Measurements from ENCODE around the gene SRBD1. TPM values are rescaled to one million over a fixed set of nuclear protein-coding genes. Genes with fewer than 3 reads are reported as not detected.

The SRBD1 gene
- total and polyA plus RNA-seq, 4 donors: 4.0 to 22.2 (median 10.0) TPM

- no peak overlapping the region for H3K4me3 ChIP-seq (ENCODE audit: low read depth in 1 of 3, low read length in 3 of 3)
- 98% methylated on average over 5 of the region's 5 CpGs for WGBS
- no peak overlapping the region for H3K9ac ChIP-seq (ENCODE audit: low read depth in 1 of 2, low read length in 2 of 2)
- H3K27ac ChIP-seq (ENCODE audit: low read depth in 1 of 2, low read length in 2 of 2): no peak overlapping the region
- no peak for DNase-seq (ENCODE audit: low spot score)
- H3K27me3 ChIP-seq (ENCODE audit: control insufficient read depth in 4 of 4, insufficient read depth in 4 of 4, low read length in 3 of 4): no peaks in the 10 kb centered on the region
- TF ChIP-seq YY1 (IDR thresholded peaks at IDR 0.05) (no peak), ZBTB33 (IDR thresholded peaks at IDR 0.05) (no peak), FOXA1 (IDR thresholded peaks at IDR 0.05) (no peak), TAF1 (conservative IDR thresholded peaks at IDR 0.05) (no peak), HNF4A (conservative IDR thresholded peaks at IDR 0.05) (no peak), NR2F2 (IDR thresholded peaks at IDR 0.05) (no peak), RXRA (IDR thresholded peaks at IDR 0.05) (no peak), JUND (IDR thresholded peaks at IDR 0.05) (no peak), SP1 (IDR thresholded peaks at IDR 0.05) (no peak), FOXA2 (IDR thresholded peaks at IDR 0.05) (no peak), HNF4G (IDR thresholded peaks at IDR 0.05) (no peak), EGR1 (IDR thresholded peaks at IDR 0.05; ENCODE audit: low read depth in 2 of 2) (no peak), ATF3 (IDR thresholded peaks at IDR 0.05) (no peak)
- H3K4me1 ChIP-seq (ENCODE audit: control insufficient read depth in 4 of 4, insufficient read depth in 4 of 4, low read length in 3 of 4): no peaks in the 10 kb centered on the region
- no peaks in the 10 kb centered on the region for H3K36me3 ChIP-seq (ENCODE audit: control insufficient read depth in 4 of 4, insufficient read depth in 3 of 4, low read depth in 1 of 4, low read length in 3 of 4)
- no peaks in the 10 kb centered on the region for H3K9me3 ChIP-seq (ENCODE audit: control insufficient read depth in 4 of 4, low read length in 3 of 4)
Measured at GRCh38 chr2:45457211-45457945, 153.7 kb downstream of the SRBD1 start.

- H3K9ac ChIP-seq (ENCODE audit: low read depth in 1 of 2, low read length in 2 of 2): no peak overlapping the region
- no peak overlapping the region for H3K27ac ChIP-seq (ENCODE audit: low read depth in 1 of 2, low read length in 2 of 2)
- H3K4me3 ChIP-seq (ENCODE audit: low read depth in 1 of 3, low read length in 3 of 3): no peak overlapping the region
- no peak for TF ChIP-seq SP1 (IDR thresholded peaks at IDR 0.05)
- TF ChIP-seq NR2F2 (IDR thresholded peaks at IDR 0.05): peak; percentile 17
- no peaks in the 10 kb centered on the region for H3K9me3 ChIP-seq (ENCODE audit: control insufficient read depth in 4 of 4, low read length in 3 of 4)
- H3K27me3 ChIP-seq (ENCODE audit: control insufficient read depth in 4 of 4, insufficient read depth in 4 of 4, low read length in 3 of 4): no peaks in the 10 kb centered on the region
- no peaks in the 10 kb centered on the region for H3K4me1 ChIP-seq (ENCODE audit: control insufficient read depth in 4 of 4, insufficient read depth in 4 of 4, low read length in 3 of 4)
- no peak for DNase-seq (ENCODE audit: low spot score)
- 90% methylated on average over 4 of the region's 4 CpGs for WGBS
- H3K36me3 ChIP-seq (ENCODE audit: control insufficient read depth in 4 of 4, insufficient read depth in 3 of 4, low read depth in 1 of 4, low read length in 3 of 4): no peaks in the 10 kb centered on the region
Measured at GRCh38 chr2:45452866-45453265, 158.2 kb downstream of the SRBD1 start.

GRCh38 chr2:45450634-45451033 is 160.4 kb downstream of the SRBD1 start:
- Histone ChIP-seq H3K27ac (ENCODE audit: low read depth in 1 of 2, low read length in 2 of 2) (no peak overlapping the region), H3K9ac (ENCODE audit: low read depth in 1 of 2, low read length in 2 of 2) (no peak overlapping the region), H3K4me3 (ENCODE audit: low read depth in 1 of 3, low read length in 3 of 3) (no peak overlapping the region), H3K9me3 (ENCODE audit: control insufficient read depth in 4 of 4, low read length in 3 of 4) (no peaks in the 10 kb centered on the region), H3K36me3 (ENCODE audit: control insufficient read depth in 4 of 4, insufficient read depth in 3 of 4, low read depth in 1 of 4, low read length in 3 of 4) (no peaks in the 10 kb centered on the region), H3K27me3 (ENCODE audit: control insufficient read depth in 4 of 4, insufficient read depth in 4 of 4, low read length in 3 of 4) (no peaks in the 10 kb centered on the region), H3K4me1 (ENCODE audit: control insufficient read depth in 4 of 4, insufficient read depth in 4 of 4, low read length in 3 of 4) (no peaks in the 10 kb centered on the region)
- TF ChIP-seq MAX (IDR thresholded peaks at IDR 0.05) (no peak), FOXA1 (IDR thresholded peaks at IDR 0.05) (no peak), YY1 (IDR thresholded peaks at IDR 0.05) (no peak), CTCF (IDR thresholded peaks at IDR 0.05; ENCODE audit: low read depth, low read length, missing input control) (no peak), REST (IDR thresholded peaks at IDR 0.05) (no peak), TAF1 (conservative IDR thresholded peaks at IDR 0.05) (no peak)
- DNase-seq (ENCODE audit: low spot score): no peak
- 93% methylated on average over 2 of the region's 2 CpGs for WGBS
